ENCODE results near the gene ALDH5A1. TPM values are rescaled to one million over a fixed set of nuclear protein-coding genes. Genes with fewer than 3 reads are reported as not detected.

Gene ALDH5A1
- total and polyA plus RNA-seq, 2 of the 13 experiments (the other 11 are each of a cell fraction or from before 2014, with no cell fraction given) = 12.8 to 32.5 TPM

- TF ChIP-seq ZBED4 (CRISPR knock-in tag; IDR thresholded peaks at IDR 0.05; ENCODE audit: borderline replicate concordance) = peak; percentile 90
- TF ChIP-seq EHMT2 (IDR thresholded peaks at IDR 0.05; ENCODE audit: borderline replicate concordance, low read depth, low read length) = no peak
- no peak for TF ChIP-seq SP2 (CRISPR knock-in tag; IDR thresholded peaks at IDR 0.05)
- no peak for TF ChIP-seq ZFP36 (IDR thresholded peaks at IDR 0.05; ENCODE audit: borderline replicate concordance, low read depth, low read length, partially characterized antibody)
- no peak for TF ChIP-seq EP300 (IDR thresholded peaks at IDR 0.05; ENCODE audit: low read depth in 2 of 2, low read length in 2 of 2)
- no peak for TF ChIP-seq EP300 (CRISPR knock-in tag; IDR thresholded peaks at IDR 0.05; ENCODE audit: borderline replicate concordance)
- no peak for TF ChIP-seq RBAK (CRISPR knock-in tag; IDR thresholded peaks at IDR 0.05)
- peak; percentile 6; the same call in 1 of the 2 replicates for TF ChIP-seq ZNF232 (CRISPR knock-in tag; IDR thresholded peaks at IDR 0.05; ENCODE audit: borderline replicate concordance)
- TF ChIP-seq ZSCAN30 (CRISPR knock-in tag; IDR thresholded peaks at IDR 0.05) = no peak
- no peak for TF ChIP-seq HIVEP1 (CRISPR knock-in tag; IDR thresholded peaks at IDR 0.05)
- peak in 1 of 2 experiments; percentile 84; a peak in 1 of 4 replicates for TF ChIP-seq KLF16 (CRISPR knock-in tag; IDR thresholded peaks at IDR 0.05)
- no peak for TF ChIP-seq ZNF607 (CRISPR knock-in tag; IDR thresholded peaks at IDR 0.05; ENCODE audit: borderline replicate concordance)
- no peak for TF ChIP-seq SMYD3 (CRISPR knock-in tag; IDR thresholded peaks at IDR 0.05)
- TF ChIP-seq KAT8 (CRISPR knock-in tag; IDR thresholded peaks at IDR 0.05) = peak; percentile 18; the same call in 1 of the 2 replicates
- TF ChIP-seq ZSCAN5A (CRISPR knock-in tag; IDR thresholded peaks at IDR 0.05; ENCODE audit: borderline replicate concordance) = no peak; the same call in 1 of the 2 replicates
- no peak; the same call in 1 of the 2 replicates for TF ChIP-seq THRA (CRISPR knock-in tag; IDR thresholded peaks at IDR 0.05; ENCODE audit: borderline replicate concordance)
- TF ChIP-seq ZFP62 (CRISPR knock-in tag; IDR thresholded peaks at IDR 0.05) = 0 out of 2 replicates have a peak, but pooled peaks have one; percentile 23
- no peak for TF ChIP-seq ZNF263 (CRISPR knock-in tag; IDR thresholded peaks at IDR 0.05)
- TF ChIP-seq CSRNP1 (CRISPR knock-in tag; IDR thresholded peaks at IDR 0.05) = peak; percentile 72; the same call in 1 of the 2 replicates
- TF ChIP-seq JARID2 (CRISPR knock-in tag; IDR thresholded peaks at IDR 0.05; ENCODE audit: insufficient replicate concordance) = peak; percentile 17
Observed at GRCh38 chr6:24494821-24495795, at the start of gene ALDH5A1 (continued).

Data from HepG2 (cell line).